ENCODE measurements around the gene RNF11.

RNF11 gene

DNA sequence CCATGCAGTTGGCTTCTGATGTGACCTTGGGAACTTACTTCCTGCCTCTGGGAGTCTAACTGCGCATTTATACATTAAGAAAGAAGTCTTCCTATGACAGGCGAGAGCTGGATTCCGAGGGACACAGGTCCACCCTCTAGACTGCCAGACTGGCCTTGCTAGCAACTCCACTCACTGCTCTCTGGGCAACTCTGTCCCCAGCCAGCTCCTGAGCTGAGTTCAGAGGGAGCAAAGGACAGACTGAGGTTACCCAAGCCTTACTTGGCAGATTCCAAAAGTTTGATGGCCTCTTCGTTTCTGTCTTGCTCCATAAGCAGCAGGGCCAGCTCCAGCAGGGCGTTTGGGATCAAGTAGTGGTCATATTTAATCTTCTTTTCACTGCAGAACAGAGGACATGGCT is 52.5 kb downstream of the RNF11 start:
- no peak for DNase-seq (ENCODE audit: extremely low spot score)
- ChIA-PET CTCF (interaction anchor here (0.9 kb wide), 1 partner anchor 8 kb away, joined by 3 read pairs; no protein-coding TSS in a partner anchor), POLR2A (no interaction called here)
- TF ChIP-seq L3MBTL2 (conservative IDR thresholded peaks at IDR 0.05) (no peak), PKNOX1 (IDR thresholded peaks at IDR 0.05) (no peak), SUZ12 (IDR thresholded peaks at IDR 0.05) (no peak), FOXK2 (IDR thresholded peaks at IDR 0.05) (no peak), ELF4 (IDR thresholded peaks at IDR 0.05) (no peak), TARDBP (IDR thresholded peaks at IDR 0.05) (no peak), ZNF384 (IDR thresholded peaks at IDR 0.05) (no peak), SP1 (IDR thresholded peaks at IDR 0.05) (no peak), LEF1 (IDR thresholded peaks at IDR 0.05; ENCODE audit: borderline replicate concordance) (no peak), NFRKB (IDR thresholded peaks at IDR 0.05) (no peak), CTBP1 (IDR thresholded peaks at IDR 0.05; ENCODE audit: borderline replicate concordance) (no peak), FOXA1 (IDR thresholded peaks at IDR 0.05) (no peak), BHLHE40 (IDR thresholded peaks at IDR 0.05; ENCODE audit: borderline replicate concordance) (no peak), ARNT (IDR thresholded peaks at IDR 0.05) (no peak), HDGF (IDR thresholded peaks at IDR 0.05; ENCODE audit: borderline replicate concordance) (no peak), FOXM1 (IDR thresholded peaks at IDR 0.05; ENCODE audit: borderline replicate concordance) (no peak)

DNA sequence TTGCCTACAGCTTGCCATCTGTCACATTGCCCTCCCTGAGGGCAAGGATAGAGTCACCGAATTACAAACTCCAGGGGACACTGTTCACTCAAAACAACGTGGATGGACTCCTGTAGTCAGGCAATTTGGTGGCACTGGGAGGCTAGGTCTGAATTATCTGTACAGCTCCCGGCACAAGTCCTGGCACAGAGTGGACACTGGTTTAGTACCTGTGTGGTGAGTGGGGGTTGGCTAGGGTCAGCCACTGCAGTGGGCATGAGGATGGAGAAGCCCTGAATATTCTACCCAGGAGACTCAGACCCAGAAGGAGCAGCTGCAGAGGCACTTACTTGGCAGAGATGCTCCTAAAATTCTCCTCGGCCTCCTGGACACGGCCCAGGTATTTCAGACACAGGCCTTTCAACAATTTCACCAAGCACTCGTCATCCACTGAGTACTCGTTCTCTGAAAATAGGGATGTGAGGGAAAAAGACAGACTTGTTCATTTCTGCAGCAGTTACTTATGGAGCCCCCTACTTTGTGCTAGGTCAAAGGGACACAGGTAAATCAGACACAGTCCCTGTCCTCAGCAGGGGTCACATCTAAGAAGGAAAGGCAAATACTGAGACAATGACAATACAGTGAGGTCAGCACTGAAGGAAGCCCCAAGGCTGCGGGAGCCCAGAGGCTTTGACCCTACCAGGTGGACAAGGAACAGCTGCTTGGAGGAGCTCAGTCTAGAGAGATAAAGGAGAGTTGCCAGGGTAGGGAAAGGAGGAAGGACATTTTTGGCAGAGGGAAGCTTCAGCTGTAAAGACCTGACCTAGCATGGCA is 53.8 kb downstream of the RNF11 start:
- no peak for DNase-seq (ENCODE audit: extremely low spot score)
- ChIA-PET POLR2A (no interaction called here), CTCF (no interaction called here)
- no peak for TF ChIP-seq PKNOX1 (IDR thresholded peaks at IDR 0.05)
- TF ChIP-seq ZNF384 (IDR thresholded peaks at IDR 0.05), result no peak
- no peak for TF ChIP-seq CTBP1 (IDR thresholded peaks at IDR 0.05; ENCODE audit: borderline replicate concordance)
- TF ChIP-seq HDGF (IDR thresholded peaks at IDR 0.05; ENCODE audit: borderline replicate concordance), result no peak
- TF ChIP-seq BHLHE40 (IDR thresholded peaks at IDR 0.05; ENCODE audit: borderline replicate concordance), result no peak
- TF ChIP-seq FOXA1 (IDR thresholded peaks at IDR 0.05), result no peak
- no peak for TF ChIP-seq ARNT (IDR thresholded peaks at IDR 0.05)
- TF ChIP-seq SUZ12 (IDR thresholded peaks at IDR 0.05), result no peak
- no peak for TF ChIP-seq FOXM1 (IDR thresholded peaks at IDR 0.05; ENCODE audit: borderline replicate concordance)
- no peak for TF ChIP-seq L3MBTL2 (conservative IDR thresholded peaks at IDR 0.05)
- TF ChIP-seq ELF4 (IDR thresholded peaks at IDR 0.05), result no peak

- TF ChIP-seq SP1 (IDR thresholded peaks at IDR 0.05) (no peak), BHLHE40 (IDR thresholded peaks at IDR 0.05; ENCODE audit: borderline replicate concordance) (no peak), FOXA1 (IDR thresholded peaks at IDR 0.05) (no peak), PKNOX1 (IDR thresholded peaks at IDR 0.05) (no peak), FOXM1 (IDR thresholded peaks at IDR 0.05; ENCODE audit: borderline replicate concordance) (no peak), TARDBP (IDR thresholded peaks at IDR 0.05) (no peak), CTBP1 (IDR thresholded peaks at IDR 0.05; ENCODE audit: borderline replicate concordance) (no peak), HDGF (IDR thresholded peaks at IDR 0.05; ENCODE audit: borderline replicate concordance) (no peak), FOXK2 (IDR thresholded peaks at IDR 0.05) (no peak), ELF4 (IDR thresholded peaks at IDR 0.05) (no peak), ZNF384 (IDR thresholded peaks at IDR 0.05) (no peak), LEF1 (IDR thresholded peaks at IDR 0.05; ENCODE audit: borderline replicate concordance) (no peak), SUZ12 (IDR thresholded peaks at IDR 0.05) (no peak), NFRKB (IDR thresholded peaks at IDR 0.05) (no peak)
- CTCF ChIA-PET, result no interaction called here
- POLR2A ChIA-PET, result no interaction called here
- DNase-seq (ENCODE audit: extremely low spot score), result no peak
Measured at GRCh38 chr1:51290489-51290847, 54.4 kb downstream of the RNF11 start.

DNA sequence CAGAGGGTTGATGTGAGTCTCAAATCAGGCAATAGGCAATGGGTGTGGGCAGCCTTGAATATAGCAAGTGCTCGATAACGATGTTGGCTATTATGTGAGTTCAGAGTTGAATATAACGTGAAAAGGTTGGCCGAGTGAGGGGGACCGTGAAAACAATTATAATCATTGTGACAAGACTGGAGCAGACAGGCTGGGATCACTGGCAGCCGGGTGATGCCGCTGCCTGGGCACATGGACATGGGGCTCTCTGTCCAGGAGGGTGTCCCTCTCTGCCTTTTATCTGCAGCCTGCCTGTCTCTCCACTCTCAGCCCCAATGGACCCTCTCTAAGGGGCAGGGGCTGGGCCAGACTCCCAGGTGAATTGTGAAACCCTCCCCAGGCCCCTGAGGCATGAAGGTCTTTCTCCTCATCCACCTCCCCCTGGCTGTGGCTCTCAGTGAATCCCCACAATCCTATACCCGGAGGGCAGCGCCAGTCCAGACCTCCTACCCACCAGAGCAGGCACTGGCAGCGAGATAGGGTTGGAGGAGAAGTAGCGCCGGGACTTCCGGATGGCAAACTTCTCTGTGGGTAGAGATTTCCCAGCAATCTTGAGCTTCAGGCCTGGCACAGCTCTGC is 57.9 kb downstream of the RNF11 start:
- DNase-seq (ENCODE audit: extremely low spot score), result no peak
- POLR2A ChIA-PET, result no interaction called here
- TF ChIP-seq ELF4 (IDR thresholded peaks at IDR 0.05) (no peak), TARDBP (IDR thresholded peaks at IDR 0.05) (no peak), CTBP1 (IDR thresholded peaks at IDR 0.05; ENCODE audit: borderline replicate concordance) (no peak), BHLHE40 (IDR thresholded peaks at IDR 0.05; ENCODE audit: borderline replicate concordance) (no peak), FOXM1 (IDR thresholded peaks at IDR 0.05; ENCODE audit: borderline replicate concordance) (no peak), LEF1 (IDR thresholded peaks at IDR 0.05; ENCODE audit: borderline replicate concordance) (no peak), ZNF384 (IDR thresholded peaks at IDR 0.05) (no peak), NFRKB (IDR thresholded peaks at IDR 0.05) (no peak), FOXA1 (IDR thresholded peaks at IDR 0.05) (no peak), FOXK2 (IDR thresholded peaks at IDR 0.05) (no peak), SP1 (IDR thresholded peaks at IDR 0.05) (no peak), SUZ12 (IDR thresholded peaks at IDR 0.05) (no peak), L3MBTL2 (conservative IDR thresholded peaks at IDR 0.05) (no peak), ARNT (IDR thresholded peaks at IDR 0.05) (no peak), HDGF (IDR thresholded peaks at IDR 0.05; ENCODE audit: borderline replicate concordance) (no peak), PKNOX1 (IDR thresholded peaks at IDR 0.05) (no peak)
- CTCF ChIA-PET, result interaction anchor here (1.6 kb wide), 1 partner anchor 38 kb away, joined by 4 read pairs; no protein-coding TSS in a partner anchor
